ENCODE data around the gene LDB2. TPM values are rescaled to one million over a fixed set of nuclear protein-coding genes. Genes with fewer than 3 reads are reported as not detected.

LDB2 gene
- total and polyA plus RNA-seq, 2 of the 8 experiments (the other 6 are each of a cell fraction or from before 2014, with no cell fraction given), result 57.0 to 140 TPM

DNA sequence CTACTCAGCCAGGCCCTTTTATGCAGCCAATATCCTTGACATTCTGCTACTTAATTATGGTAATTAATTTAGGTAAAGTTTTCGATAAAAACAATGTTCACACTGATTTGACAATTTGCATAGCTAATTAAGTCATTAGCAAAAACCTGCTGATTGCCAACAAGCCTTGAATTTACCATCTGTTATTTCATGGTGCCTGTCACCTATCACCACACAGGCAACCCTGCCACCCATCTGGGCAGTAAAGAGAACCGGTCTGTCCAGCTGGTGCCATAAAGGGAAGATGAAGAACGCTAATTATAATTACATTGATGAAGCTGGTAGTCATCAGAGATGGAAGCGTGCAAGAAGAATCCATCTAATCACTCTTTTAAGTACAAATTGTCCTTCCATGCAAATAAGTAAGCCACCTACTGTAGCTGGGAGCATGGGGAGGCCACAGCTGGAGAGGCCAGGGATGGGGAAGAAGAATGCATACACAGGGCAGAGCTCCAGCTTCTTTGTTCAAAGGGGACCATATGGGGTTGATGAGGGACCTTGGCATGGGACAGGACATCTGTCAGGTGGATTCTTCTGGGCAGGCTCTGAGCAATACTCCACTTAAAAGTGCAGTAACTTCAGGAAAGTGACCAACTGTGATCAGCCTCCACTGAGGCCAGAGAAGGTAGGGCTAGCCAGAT is 394.9 kb downstream of the LDB2 start (continued):
- TF ChIP-seq RAD21 (IDR thresholded peaks at IDR 0.05 in 1 of 2, conservative IDR thresholded peaks at IDR 0.05 in 1 of 2; ENCODE audit: low read depth in 2 of 2, low read length in 2 of 2) (no peak), EP300 (IDR thresholded peaks at IDR 0.05; ENCODE audit: borderline replicate concordance in 1 of 2, low read depth in 2 of 2, low read length in 2 of 2) (no peak), POLR2A (IDR thresholded peaks at IDR 0.05; ENCODE audit: control extremely low read depth in 1 of 2, low read depth in 2 of 2, low read length in 2 of 2) (no peak), YY1 (IDR thresholded peaks at IDR 0.05; ENCODE audit: low read depth, low read length) (no peak), SP2 (IDR thresholded peaks at IDR 0.05; ENCODE audit: low read length) (no peak)

Measured in H1 (cell line).